Fibroblast of skin of back (primary cell): ENCODE data around the gene PHKA1.
"Not testable (repeated sequence)": the region's sequence is repeated elsewhere in the genome, so short reads cannot be mapped to it uniquely, and the experiment has no call there.

ENCODE experiments used
- DNase-seq: peaks from one replicate; pipeline ENCODE4 v3.0.0-alpha.2; 2013

PHKA1 gene

GRCh38 chrX:72666451-72666850, 47.7 kb downstream of the PHKA1 start:
- DNase-seq, result no peak

DNA sequence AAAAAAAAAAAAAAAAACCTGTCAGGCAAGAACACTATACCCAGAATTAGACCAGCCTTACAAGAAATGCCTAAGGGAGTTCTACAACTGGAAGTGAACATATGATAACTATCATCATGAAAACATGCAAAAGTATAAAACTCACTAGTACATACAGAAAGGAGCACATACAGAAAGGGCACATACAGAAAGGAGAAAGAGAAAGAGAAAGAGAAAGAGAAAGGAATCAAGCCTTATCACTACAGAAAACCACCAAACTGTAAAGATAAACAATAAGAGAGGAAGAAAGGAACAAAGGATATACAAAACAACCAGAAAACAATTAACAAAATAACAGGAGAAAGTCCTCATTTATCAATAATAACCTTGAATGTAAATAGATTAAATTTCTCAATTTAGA, 50.4 kb downstream of the PHKA1 start:
- no peak for DNase-seq

GRCh38 chrX:72662020-72662747, 51.9 kb downstream of the PHKA1 start:
- no peak for DNase-seq

- no peak for DNase-seq
These were observed 54.4 kb downstream of the PHKA1 start for GRCh38 chrX:72659723-72660122.

DNA sequence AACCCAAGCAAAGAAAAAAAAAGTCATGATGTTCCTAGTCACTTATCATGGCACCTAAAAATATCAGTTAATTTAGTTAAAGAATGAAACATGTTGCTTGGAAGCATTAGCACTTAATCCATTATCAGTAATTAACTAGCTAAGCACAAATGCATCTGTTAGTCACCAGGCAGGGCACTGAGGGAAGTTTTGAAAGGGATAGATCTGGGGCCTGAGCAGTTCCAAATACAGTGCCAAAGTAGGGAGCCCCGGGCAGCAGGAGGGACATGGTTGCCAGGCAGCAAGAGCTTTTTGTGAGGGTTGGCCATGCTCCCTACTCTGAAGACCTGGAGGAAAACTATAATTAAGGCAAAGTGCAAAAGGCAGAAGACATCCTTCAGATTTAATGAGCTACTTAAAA, 62.0 kb downstream of the PHKA1 start:
- no peak for DNase-seq

DNA sequence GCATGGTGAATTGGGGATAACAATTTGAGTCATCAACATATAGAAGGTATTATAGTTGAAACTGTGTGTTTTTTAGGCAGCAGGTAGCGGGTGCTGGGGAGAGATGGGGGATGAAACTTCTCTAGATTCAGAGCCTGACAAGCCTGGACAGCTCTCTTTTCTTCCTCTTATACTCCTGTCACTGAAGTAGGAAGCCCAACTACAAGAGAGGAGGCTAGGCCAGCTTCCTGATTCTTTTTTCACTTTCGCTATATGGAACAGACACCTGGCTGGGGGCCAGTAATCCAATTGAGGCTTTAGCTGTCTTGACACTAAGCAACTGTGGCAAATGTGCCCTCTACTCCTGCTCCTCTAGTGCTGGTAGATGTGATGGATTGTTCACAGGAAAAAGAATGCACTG, 69.2 kb downstream of the PHKA1 start:
- no peak for DNase-seq

GRCh38 chrX:72641611-72642010, 72.5 kb downstream of the PHKA1 start:
- no peak for DNase-seq

- no peak for DNase-seq
These were observed 78.2 kb downstream of the PHKA1 start for GRCh38 chrX:72635930-72636329.

DNA sequence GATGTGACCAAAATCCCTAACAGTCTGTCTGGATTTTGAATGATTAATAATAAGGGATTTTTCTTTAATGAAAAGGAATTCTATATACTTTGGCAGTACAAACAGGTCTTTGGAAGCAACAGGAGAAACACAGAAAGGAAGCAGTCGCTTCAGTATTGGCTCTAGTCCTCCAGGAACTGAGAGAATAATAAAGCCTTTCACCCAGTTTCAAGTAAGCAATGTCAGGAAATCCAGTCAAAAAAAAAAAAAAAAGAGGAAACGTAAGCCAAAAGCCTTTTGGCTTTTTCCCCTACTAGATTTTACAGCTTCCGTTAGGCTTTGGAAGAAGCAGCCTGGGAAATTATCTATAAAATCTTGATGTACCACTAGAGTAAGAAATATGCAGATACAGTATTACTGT, 79.8 kb downstream of the PHKA1 start:
- DNase-seq, result no peak

GRCh38 chrX:72630185-72630584, 83.9 kb downstream of the PHKA1 start:
- no peak for DNase-seq

GRCh38 chrX:72624194-72624593, 89.9 kb downstream of the PHKA1 start:
- DNase-seq, result no peak

- DNase-seq, result peak; percentile 66
These were observed 92.3 kb downstream of the PHKA1 start for GRCh38 chrX:72621625-72622485.

DNA sequence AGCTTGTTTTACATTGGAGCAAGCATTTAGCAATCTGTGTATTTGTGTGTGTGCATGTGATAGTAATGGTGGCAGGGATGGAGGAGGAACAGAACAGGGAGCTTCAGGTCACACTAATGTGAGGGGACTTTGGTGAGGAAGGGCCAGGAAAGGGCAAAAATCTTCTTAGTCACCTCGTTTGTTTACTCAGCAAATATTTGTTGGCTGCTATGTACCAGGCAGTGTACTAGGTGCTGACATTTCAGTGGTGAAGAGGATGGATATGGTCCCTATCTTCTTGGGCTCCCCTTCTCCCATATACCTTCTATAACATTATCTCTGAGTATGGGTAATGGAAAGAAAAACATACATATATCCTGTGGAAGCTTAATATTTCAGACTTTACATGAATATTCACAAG, 92.9 kb downstream of the PHKA1 start:
- no peak for DNase-seq

DNA sequence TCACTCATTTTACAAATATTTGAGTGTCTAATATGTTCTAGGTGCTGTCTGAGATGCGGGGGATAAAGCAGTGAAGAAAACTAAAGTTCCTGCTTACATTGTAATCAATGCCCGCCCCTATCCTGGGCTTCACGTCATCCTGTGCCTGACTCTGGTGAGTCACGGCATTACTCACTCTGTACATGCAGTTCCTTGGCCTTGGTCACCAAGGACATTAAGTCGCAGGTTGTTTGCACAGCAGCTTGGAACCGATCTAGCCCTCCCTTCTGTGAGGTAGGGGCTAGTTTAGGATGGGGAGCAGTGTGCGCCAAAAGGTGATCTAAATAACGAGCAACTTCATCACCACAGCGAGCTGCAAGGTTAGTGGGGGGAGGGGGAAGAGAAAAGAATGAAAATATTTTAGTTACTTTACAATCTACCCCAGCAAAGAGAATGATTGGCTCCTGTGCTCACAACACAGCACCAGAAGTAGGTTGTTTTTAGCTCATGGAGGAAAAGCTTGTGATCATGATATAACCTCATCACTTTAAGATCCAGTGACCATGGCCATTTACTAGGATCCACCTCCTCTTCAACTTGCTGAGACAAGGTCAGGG, 93.5 kb downstream of the PHKA1 start:
- DNase-seq, result peak; percentile 85

GRCh38 chrX:72609313-72609712, 104.8 kb downstream of the PHKA1 start:
- DNase-seq, result no peak

GRCh38 chrX:72604705-72605104, 109.4 kb downstream of the PHKA1 start:
- no peak for DNase-seq

DNA sequence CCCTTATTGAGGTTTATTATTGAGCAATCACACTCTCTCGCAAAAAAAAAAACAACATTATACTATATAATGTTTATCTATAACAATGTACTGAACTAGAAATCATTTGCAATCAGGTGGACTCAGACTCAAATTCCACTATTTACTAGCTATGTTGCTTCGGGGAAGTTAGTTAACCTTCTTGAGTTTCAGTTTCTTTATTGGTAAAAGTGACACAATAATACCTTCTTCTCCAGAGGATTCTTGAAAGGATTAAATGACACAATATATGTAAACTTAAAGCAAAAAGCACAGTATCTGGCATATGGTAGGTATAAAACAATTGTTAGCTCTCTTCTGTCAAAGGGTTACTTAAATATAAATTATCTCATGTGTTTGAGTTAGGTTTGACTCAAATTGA, 110.0 kb downstream of the PHKA1 start:
- DNase-seq, result no peak

DNA sequence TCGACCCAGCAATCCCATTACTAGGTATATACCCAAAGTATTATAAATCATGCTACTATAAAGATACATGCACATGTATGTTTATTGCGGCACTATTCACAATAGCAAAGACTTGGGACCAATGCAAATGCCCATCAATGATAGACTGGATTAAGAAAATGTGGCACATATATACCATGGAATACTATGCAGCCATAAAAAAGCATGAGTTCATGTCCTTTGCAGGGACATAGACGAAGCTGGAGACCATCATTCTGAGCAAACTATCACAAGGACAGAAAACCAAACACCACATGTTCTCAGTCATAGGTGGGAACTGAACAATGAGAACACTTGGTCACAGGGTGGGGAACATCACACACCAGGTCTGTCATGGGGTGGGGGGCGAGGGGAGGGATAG, 123.1 kb downstream of the PHKA1 start:
- not testable (repeated sequence) for DNase-seq

- DNase-seq, result no peak
These were observed 129.9 kb downstream of the PHKA1 start for GRCh38 chrX:72584163-72584562.

DNA sequence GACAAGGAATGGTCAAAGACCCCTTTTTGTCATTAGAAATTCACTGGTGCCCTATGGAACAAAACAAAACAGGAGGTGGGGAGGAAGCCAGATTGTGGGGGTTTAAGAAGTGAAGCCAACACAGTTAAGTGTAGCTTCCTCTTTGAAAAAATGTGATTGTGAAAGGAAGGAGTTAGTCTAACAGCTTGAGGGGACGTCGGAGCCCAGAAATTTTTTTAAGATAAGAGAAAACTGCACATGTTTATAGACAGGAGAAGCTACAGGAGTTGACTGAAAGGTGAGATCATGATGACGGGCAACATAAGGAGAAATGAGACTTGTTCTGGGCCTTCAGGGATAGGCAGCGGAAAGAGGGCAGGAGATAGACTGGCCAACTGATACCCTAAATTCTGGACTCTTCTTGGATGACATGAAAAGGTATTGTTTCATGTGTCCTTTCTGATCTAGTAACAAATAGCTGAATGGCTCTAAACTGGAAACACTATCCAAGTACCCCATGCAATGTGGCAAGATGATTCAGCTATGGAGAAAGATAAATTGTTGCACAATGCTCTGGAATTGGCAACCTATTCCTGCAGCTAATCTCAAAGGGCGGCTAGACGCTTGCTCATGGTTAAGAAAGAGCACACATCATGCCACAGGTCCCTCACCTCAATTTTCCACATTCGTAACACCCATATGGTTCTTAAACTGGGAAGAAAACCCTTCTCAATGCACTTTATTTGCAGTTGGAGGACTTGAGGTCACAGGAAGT, 137.8 kb downstream of the PHKA1 start:
- no peak for DNase-seq

DNA sequence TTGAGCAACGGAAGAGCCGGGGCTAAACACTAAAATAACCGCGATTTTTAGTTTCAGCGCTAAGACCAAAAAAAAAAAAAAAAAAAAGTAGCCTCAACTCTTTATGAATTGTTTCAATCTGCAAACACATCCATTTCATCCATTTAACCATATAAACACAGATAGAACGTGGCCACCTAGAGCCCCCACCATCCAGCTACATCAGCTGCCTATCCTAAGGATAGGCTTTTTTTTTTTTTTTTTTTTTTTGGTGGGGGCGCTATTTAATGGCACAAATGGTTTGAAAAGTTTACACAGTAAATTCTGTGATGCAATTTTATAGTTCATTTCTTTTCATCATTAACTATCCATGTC, 141.0 kb downstream of the PHKA1 start:
- no peak for DNase-seq

- peak; percentile 82 for DNase-seq
These were observed 141.6 kb downstream of the PHKA1 start, which contains the start of gene HDAC8 for GRCh38 chrX:72572248-72573157. TSS of gene HDAC8 (minus strand) at chrX:72572843. CDS start at chrX:72572761, 82 bp downstream.
